GM13977 (cell line): Measurements from ENCODE around the gene RAB36.
"Not testable (repeated sequence)": the region's sequence is repeated elsewhere in the genome, so short reads cannot be mapped to it uniquely, and the experiment has no call there.

Source experiments
- DNase-seq: peaks from one replicate; pipeline ENCODE4 v3.0.0; 2012; ENCODE audit warnings: low spot score
- in situ Hi-C: fragments of 300-500 bp; cut with MboI; formaldehyde crosslinking; loops from one replicate; pipeline ENCODE4 v1.12.0; 2022; ENCODE audit warnings: low sequenced_read_pairs, low pct_unique_long_range_greater_than_20kb, mixed read lengths, inconsistent platforms; ENCODE audit not compliant: unreplicated experiment
- TF ChIP-seq, protein P1 (sequence below): IDR thresholded peaks from 2 replicates; pipeline ENCODE4 v1.5.1; 2012; ENCODE audit warnings: mild to moderate bottlenecking, control low read depth; ENCODE audit not compliant: insufficient read depth; ENCODE audit errors: extremely low read depth, missing control alignments

Gene RAB36

DNA sequence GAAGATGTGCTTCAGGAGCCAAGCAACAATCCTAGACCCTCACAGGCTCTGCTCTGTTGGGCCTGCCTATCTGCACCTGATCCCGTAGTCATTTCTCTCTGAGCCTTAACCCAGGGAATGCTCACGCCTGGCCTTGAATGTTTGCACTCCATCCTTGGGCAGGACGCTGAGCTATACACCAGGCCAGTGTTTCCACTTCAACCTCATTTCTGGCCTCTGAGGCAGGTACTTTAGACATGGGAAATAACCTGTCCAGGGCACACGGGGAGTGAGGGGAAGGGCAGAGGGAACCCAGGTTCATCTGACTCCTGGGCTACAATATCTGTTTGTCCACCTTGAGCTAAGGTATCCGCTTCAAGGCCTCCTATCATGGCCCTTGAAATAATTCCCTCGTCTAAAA, 13.3 kb upstream of the RAB36 start:
- in situ Hi-C loops: loop anchor here (25.0 kb wide), 2 partner anchors 770 to 920 kb away; no protein-coding TSS in a partner anchor
- TF ChIP-seq, protein P1, sequence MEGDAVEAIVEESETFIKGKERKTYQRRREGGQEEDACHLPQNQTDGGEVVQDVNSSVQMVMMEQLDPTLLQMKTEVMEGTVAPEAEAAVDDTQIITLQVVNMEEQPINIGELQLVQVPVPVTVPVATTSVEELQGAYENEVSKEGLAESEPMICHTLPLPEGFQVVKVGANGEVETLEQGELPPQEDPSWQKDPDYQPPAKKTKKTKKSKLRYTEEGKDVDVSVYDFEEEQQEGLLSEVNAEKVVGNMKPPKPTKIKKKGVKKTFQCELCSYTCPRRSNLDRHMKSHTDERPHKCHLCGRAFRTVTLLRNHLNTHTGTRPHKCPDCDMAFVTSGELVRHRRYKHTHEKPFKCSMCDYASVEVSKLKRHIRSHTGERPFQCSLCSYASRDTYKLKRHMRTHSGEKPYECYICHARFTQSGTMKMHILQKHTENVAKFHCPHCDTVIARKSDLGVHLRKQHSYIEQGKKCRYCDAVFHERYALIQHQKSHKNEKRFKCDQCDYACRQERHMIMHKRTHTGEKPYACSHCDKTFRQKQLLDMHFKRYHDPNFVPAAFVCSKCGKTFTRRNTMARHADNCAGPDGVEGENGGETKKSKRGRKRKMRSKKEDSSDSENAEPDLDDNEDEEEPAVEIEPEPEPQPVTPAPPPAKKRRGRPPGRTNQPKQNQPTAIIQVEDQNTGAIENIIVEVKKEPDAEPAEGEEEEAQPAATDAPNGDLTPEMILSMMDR: no peak
- no peak for DNase-seq

GRCh38 chr22:23132376-23133091, 12.7 kb upstream of the RAB36 start:
- no peak for DNase-seq
- TF ChIP-seq, protein P1: no peak
- in situ Hi-C loops: loop anchor here (25.0 kb wide), 2 partner anchors 770 to 920 kb away; no protein-coding TSS in a partner anchor

DNA sequence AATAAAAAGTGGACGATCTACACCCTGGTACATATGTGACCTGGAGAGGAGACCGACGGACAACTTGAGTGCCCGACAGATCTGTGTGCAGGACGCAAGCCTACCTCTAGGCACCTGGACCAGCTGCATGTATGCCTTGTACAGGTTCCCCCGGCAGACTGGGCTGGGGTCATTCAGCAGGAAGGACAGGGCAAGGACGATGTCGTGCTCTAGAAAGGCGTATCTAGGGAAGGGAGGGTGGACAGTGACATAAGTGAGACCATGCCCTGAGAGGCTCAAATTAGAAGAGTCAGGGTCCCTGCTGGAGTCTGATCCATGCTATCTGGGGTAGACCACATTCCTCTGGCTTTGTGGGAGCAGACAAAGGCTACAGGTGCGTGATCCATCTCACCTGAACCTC, 11.4 kb upstream of the RAB36 start:
- TF ChIP-seq, protein P1: no peak
- no peak for DNase-seq
- in situ Hi-C loops: loop anchor here (25.0 kb wide), 2 partner anchors 772 to 922 kb away; no protein-coding TSS in a partner anchor

GRCh38 chr22:23136991-23137390, 8.3 kb upstream of the RAB36 start:
- in situ Hi-C loops: loop anchor here (25.0 kb wide), 2 partner anchors 775 to 925 kb away; no protein-coding TSS in a partner anchor
- not testable (repeated sequence) for DNase-seq

DNA sequence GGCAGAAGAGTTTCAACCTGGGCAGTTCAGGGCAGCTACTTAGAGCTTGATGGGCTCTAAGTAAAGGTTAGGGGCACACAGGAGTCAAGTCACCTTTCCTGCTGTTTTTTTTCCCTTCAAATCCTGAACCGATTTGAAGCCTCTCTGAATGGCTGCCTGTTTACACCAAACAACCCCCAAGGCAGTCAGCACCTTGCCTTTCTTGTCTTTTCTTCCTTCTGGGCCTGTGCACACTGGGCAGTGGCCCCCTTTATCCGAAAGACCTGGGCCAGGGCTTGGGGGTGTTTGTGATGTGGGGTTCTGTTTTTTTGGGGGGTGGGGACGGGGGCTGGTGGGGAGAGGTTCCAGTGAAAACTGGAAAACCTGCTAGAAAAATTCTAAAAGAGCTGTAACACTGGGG, 7.8 kb upstream of the RAB36 start:
- TF ChIP-seq, protein P1: no peak
- in situ Hi-C loops: loop anchor here (25.0 kb wide), 2 partner anchors 775 to 925 kb away; no protein-coding TSS in a partner anchor
- DNase-seq: no peak

- in situ Hi-C loops: loop anchor here (25.0 kb wide), 2 partner anchors 776 to 926 kb away; no protein-coding TSS in a partner anchor
- TF ChIP-seq, protein P1: no peak
- peak; percentile 61 for DNase-seq
Observed at GRCh38 chr22:23137905-23138561, 7.2 kb upstream of the RAB36 start.
